Activated naive CD4-positive, alpha-beta T cell treated with anti-CD3 and anti-CD28 coated beads, Interleukin-2, amount 50 U/mL, for 16 hours (primary cell): ENCODE results near the gene THAP7.
A peak's percentile ranks its signal among the peaks of the same experiment; 100 is the strongest.

Experiments used
- DNase-seq: peaks from one replicate; pipeline ENCODE4 v3.0.0-alpha.2; 2020

THAP7 gene

GRCh38 chr22:20992456-20993303, 9.2 kb downstream of the THAP7 start:
- no peak for DNase-seq

- DNase-seq: no peak
Observed at GRCh38 chr22:20992056-20992442, 9.9 kb downstream of the THAP7 start.

- DNase-seq: no peak
Observed at GRCh38 chr22:20991252-20992055, 10.5 kb downstream of the THAP7 start.

- DNase-seq: no peak
Observed at GRCh38 chr22:20990184-20991180, 11.4 kb downstream of the THAP7 start.

- no peak for DNase-seq
Observed at GRCh38 chr22:20989323-20990138, 12.4 kb downstream of the THAP7 start.

GRCh38 chr22:20988573-20989322, 13.2 kb downstream of the THAP7 start:
- DNase-seq: no peak

- no peak for DNase-seq
Observed at GRCh38 chr22:20987375-20987774, 14.5 kb downstream of the THAP7 start.

- DNase-seq: no peak
Observed at GRCh38 chr22:20986365-20986764, 15.6 kb downstream of the THAP7 start.

- DNase-seq: no peak
Observed at GRCh38 chr22:20985720-20986119, 16.2 kb downstream of the THAP7 start.

- no peak for DNase-seq
Observed at GRCh38 chr22:20983081-20983771, 18.7 kb downstream of the THAP7 start.

GRCh38 chr22:20982563-20982882, 19.4 kb downstream of the THAP7 start:
- no peak for DNase-seq

GRCh38 chr22:20981787-20982562, 19.9 kb downstream of the THAP7 start, which contains the start of gene LZTR1:
Gene LZTR1, plus strand, starts transcription at chr22:20982297. Its CDS starts 75 bp downstream, at chr22:20982372.
- DNase-seq: peak; percentile 73

- DNase-seq: no peak
Observed at GRCh38 chr22:20980938-20981722, 20.8 kb downstream of the THAP7 start.

GRCh38 chr22:20980523-20980922, 21.4 kb downstream of the THAP7 start:
- DNase-seq: no peak

GRCh38 chr22:20979940-20980453, 21.9 kb downstream of the THAP7 start:
- no peak for DNase-seq

- peak; percentile 74 for DNase-seq
Observed at GRCh38 chr22:20979243-20979809, 22.6 kb downstream of the THAP7 start.

GRCh38 chr22:20978419-20978818, 23.5 kb downstream of the THAP7 start:
- DNase-seq: no peak

GRCh38 chr22:20977516-20978170, 24.3 kb downstream of the THAP7 start:
- DNase-seq: no peak
